ENCODE data around the gene AKR7A2.

Gene AKR7A2

DNA sequence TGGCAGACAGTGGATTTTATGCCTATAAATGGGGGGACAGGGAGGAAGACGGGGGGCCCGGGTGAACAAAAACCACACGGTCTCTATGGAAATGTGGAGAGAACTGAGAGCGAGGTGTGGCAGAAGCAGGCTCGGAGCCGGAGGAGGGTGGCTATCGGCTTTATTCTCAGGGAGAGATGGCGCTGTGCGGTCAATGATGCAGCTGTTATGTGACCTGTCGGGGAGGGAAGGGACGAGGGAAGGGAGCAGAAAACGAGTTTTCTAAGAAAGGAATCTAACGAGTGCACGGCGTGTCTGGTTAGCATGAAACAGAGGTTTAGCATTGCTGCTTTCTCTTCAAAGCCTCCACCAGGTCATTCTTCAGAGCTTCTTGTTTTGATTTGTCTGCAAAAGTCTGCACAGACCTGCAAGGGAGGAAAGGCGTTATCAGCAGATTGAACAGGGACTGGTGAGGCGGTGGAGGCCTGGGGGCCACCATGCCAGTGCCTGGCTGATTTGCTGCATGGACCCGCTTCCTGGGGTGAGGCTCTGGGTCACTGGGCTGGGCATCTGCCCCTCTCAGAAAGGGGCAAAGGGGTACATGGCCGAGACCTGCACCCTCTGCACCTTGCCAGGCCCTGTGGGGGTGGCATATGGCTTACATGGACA, 27.4 kb upstream of the AKR7A2 start:
- H3K27ac ChIP-seq: no peak overlapping the region
- H3K27me3 ChIP-seq: no peaks in the 10 kb centered on the region
- H3K4me1 ChIP-seq (ENCODE audit: control insufficient read depth in 1 of 2, insufficient read depth in 1 of 2, low read depth in 1 of 2, low read length in 1 of 2): no peaks in the 10 kb centered on the region
- TF ChIP-seq, protein P1, sequence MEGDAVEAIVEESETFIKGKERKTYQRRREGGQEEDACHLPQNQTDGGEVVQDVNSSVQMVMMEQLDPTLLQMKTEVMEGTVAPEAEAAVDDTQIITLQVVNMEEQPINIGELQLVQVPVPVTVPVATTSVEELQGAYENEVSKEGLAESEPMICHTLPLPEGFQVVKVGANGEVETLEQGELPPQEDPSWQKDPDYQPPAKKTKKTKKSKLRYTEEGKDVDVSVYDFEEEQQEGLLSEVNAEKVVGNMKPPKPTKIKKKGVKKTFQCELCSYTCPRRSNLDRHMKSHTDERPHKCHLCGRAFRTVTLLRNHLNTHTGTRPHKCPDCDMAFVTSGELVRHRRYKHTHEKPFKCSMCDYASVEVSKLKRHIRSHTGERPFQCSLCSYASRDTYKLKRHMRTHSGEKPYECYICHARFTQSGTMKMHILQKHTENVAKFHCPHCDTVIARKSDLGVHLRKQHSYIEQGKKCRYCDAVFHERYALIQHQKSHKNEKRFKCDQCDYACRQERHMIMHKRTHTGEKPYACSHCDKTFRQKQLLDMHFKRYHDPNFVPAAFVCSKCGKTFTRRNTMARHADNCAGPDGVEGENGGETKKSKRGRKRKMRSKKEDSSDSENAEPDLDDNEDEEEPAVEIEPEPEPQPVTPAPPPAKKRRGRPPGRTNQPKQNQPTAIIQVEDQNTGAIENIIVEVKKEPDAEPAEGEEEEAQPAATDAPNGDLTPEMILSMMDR (IDR thresholded peaks at IDR 0.05): no peak
- peaks cover 72% of the 10 kb centered on the region for H3K36me3 ChIP-seq
- no peaks in the 10 kb centered on the region for H3K9me3 ChIP-seq
- no peak overlapping the region for H3K4me3 ChIP-seq (ENCODE audit: low read depth in 1 of 2, low read length in 1 of 2)

DNA sequence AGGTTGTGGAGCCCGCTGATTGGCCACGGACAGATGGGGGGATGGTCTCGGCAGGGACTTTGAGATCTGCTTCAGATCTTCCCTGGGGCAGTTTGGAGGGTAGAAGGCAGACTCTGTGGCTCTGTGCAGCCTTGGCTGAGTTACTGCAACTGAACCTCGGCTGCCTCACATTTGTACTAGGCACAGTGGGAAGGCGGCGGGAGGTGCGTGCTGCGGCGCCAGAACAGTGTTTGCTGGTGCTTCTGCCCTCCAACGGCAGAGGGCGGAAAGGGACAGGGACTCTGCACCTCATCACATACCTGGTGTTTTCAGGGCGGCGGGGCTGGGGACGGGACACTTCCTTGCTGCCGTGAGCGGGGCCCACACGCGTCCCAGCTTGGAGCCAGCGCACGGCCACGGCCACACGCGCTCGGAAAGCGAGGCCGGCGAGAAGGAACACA, 26.4 kb upstream of the AKR7A2 start:
- H3K27ac ChIP-seq: no peak overlapping the region
- H3K4me3 ChIP-seq (ENCODE audit: low read depth in 1 of 2, low read length in 1 of 2): no peak overlapping the region
- no peaks in the 10 kb centered on the region for H3K27me3 ChIP-seq
- H3K36me3 ChIP-seq: peaks cover 67% of the 10 kb centered on the region
- H3K9me3 ChIP-seq: no peaks in the 10 kb centered on the region
- TF ChIP-seq, protein P1 (IDR thresholded peaks at IDR 0.05): no peak
- H3K4me1 ChIP-seq (ENCODE audit: control insufficient read depth in 1 of 2, insufficient read depth in 1 of 2, low read depth in 1 of 2, low read length in 1 of 2): no peaks in the 10 kb centered on the region

DNA sequence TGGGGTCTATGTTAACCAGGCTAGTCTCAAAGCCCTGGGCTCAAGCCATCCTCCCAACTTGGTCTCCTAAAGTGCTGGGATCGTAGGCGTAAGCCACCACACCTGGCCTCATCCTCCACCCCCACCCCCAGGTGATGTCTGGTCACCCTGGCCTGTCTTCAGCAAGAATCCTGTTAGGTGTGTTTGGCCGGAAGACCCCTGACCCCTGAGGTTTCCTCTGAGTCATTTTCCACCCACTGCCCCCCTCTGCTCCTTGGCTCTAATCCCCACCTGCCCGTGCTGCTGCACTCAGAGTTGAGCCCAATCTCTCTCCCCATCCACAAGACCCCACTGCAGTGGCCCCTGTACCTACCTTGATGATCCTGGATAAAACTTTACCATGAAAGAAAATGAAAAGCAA, 25.3 kb upstream of the AKR7A2 start:
- Histone ChIP-seq H3K27ac (no peak overlapping the region), H3K27me3 (no peaks in the 10 kb centered on the region), H3K4me1 (ENCODE audit: control insufficient read depth in 1 of 2, insufficient read depth in 1 of 2, low read depth in 1 of 2, low read length in 1 of 2) (no peaks in the 10 kb centered on the region), H3K4me3 (ENCODE audit: low read depth in 1 of 2, low read length in 1 of 2) (no peak overlapping the region), H3K9me3 (no peaks in the 10 kb centered on the region), H3K36me3 (peaks cover 60% of the 10 kb centered on the region)
- TF ChIP-seq, protein P1 (IDR thresholded peaks at IDR 0.05): no peak

DNA sequence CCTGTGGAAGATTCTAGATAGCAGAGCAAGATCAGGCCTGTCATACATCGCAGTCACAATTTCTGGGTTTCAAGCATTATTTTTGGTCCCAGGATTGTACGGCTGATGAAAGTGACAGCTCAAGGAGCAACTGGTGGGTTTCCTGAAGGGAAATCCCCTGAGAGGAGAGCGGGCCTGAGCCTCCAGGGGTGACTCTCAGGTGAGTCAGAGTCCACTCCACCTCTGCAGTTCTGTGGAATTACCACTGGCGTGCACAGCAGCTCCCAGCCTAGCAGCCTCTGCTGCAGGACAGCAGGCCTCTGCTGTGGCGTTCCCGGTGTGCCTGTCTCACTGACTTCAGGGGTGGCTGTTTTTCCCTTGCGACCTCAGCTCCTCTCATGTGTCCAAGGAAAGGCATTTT, 24.6 kb upstream of the AKR7A2 start:
- no peak overlapping the region for H3K4me3 ChIP-seq (ENCODE audit: low read depth in 1 of 2, low read length in 1 of 2)
- no peaks in the 10 kb centered on the region for H3K9me3 ChIP-seq
- TF ChIP-seq, protein P1 (IDR thresholded peaks at IDR 0.05): no peak
- peaks cover 59% of the 10 kb centered on the region for H3K36me3 ChIP-seq
- peak overlapping the region; percentile 4 for H3K27ac ChIP-seq
- H3K27me3 ChIP-seq: no peaks in the 10 kb centered on the region
- H3K4me1 ChIP-seq (ENCODE audit: control insufficient read depth in 1 of 2, insufficient read depth in 1 of 2, low read depth in 1 of 2, low read length in 1 of 2): no peaks in the 10 kb centered on the region

DNA sequence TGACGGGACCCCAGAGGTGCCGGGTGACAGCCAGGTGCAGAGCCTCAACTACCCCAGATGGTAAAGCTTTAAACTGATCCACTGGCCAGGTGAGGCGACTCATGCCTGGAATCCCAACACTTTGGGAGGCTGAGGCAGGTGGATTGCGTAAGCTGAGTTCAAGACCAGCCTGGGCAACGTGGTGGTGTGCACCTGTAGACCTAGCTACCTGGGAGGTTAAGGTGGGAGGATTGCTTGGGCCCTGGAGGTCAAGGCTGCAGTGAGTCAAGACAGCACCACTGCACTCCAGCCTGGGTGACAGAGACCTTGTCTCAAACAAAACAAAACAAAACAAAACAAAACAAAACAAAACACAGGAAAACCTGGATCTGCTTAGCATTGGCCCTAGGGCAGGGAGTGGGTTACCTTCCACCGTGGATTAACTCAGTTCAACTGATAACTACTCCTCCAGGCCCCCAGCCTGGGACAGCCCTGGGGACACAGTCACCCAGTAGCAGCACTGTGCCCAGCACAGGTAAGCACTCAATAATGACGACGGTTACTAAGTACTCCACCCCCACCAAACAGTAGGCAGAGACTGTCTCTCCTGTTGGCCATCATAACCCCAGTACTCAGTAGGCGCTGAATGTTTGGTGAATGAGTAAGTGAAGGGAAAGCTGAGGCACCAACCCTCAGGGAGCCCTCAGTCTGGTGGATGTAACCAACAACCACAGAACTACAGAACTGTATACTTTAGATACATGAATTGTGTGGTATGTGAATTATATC, 21.8 kb upstream of the AKR7A2 start:
- Histone ChIP-seq H3K4me3 (ENCODE audit: low read depth in 1 of 2, low read length in 1 of 2) (no peak overlapping the region), H3K4me1 (ENCODE audit: control insufficient read depth in 1 of 2, insufficient read depth in 1 of 2, low read depth in 1 of 2, low read length in 1 of 2) (no peaks in the 10 kb centered on the region), H3K9me3 (no peaks in the 10 kb centered on the region), H3K27ac (no peak overlapping the region), H3K27me3 (no peaks in the 10 kb centered on the region), H3K36me3 (peaks cover 60% of the 10 kb centered on the region)
- TF ChIP-seq, protein P1 (IDR thresholded peaks at IDR 0.05): no peak

Measured in neutrophil (primary cell).